Bronchial epithelial cell (primary cell): ENCODE measurements around the gene WDR6. TPM values are rescaled to one million over a fixed set of nuclear protein-coding genes. Genes with fewer than 3 reads are reported as not detected.

Experiments
- DNase-seq: peaks from one replicate; pipeline ENCODE4 v3.0.0-alpha.2; 2010; ENCODE audit warnings: low read depth
- FAIRE-seq: peaks from 2 replicates; lab custom pipeline; 2011; peaks lifted over from hg19 to GRCh38; lab: Jason Lieb, UNC
- H3K27me3 ChIP-seq: 2 replicates; pipeline ENCODE4 v1.5.1; 2011; ENCODE audit warnings: low read length; ENCODE audit not compliant: control insufficient read depth, insufficient read depth
- H3K36me3 ChIP-seq: 2 replicates; pipeline ENCODE4 v1.5.1; 2011; ENCODE audit warnings: low read length; ENCODE audit not compliant: control insufficient read depth, insufficient read depth
- H3K4me3 ChIP-seq: 2 replicates; pipeline ENCODE4 v1.5.1; 2011; ENCODE audit warnings: mild to moderate bottlenecking, low read depth, low read length, control low read depth
- CTCF ChIP-seq: IDR thresholded peaks from 2 replicates; pipeline ENCODE4 v1.5.1; 2011; ENCODE audit warnings: mild to moderate bottlenecking, moderate library complexity, low read length, control low read depth, inconsistent platforms; ENCODE audit not compliant: insufficient read depth, severe bottlenecking
- total RNA-seq: library from RNA; depleted of rRNA; stranded (reverse); fragments of >200 nt; gene quantifications from 2 replicates; pipeline ENCODE4 v1.2.1, GENCODE V29; 2014

The WDR6 gene
- total RNA-seq, 1 donor from 2014 or later = 61.1 TPM

- DNase-seq (no peak), FAIRE-seq (no peak)
- no peak for TF ChIP-seq CTCF
- H3K27me3 ChIP-seq = no peaks in the 10 kb centered on the region
- H3K36me3 ChIP-seq = no peaks in the 10 kb centered on the region
- no peak overlapping the region for H3K4me3 ChIP-seq
These were observed 6.0 kb upstream of the WDR6 start for GRCh38 chr3:49001155-49001554.

- FAIRE-seq (no peak), DNase-seq (no peak)
- Histone ChIP-seq H3K27me3 (no peaks in the 10 kb centered on the region), H3K36me3 (no peaks in the 10 kb centered on the region), H3K4me3 (no peak overlapping the region)
- TF ChIP-seq CTCF = no peak
These were observed 2.6 kb upstream of the WDR6 start for GRCh38 chr3:49004352-49005302.

- no peak for TF ChIP-seq CTCF
- DNase-seq = no peak
- no peak overlapping the region for H3K4me3 ChIP-seq
- FAIRE-seq = no peak
- H3K36me3 ChIP-seq = no peaks in the 10 kb centered on the region
- H3K27me3 ChIP-seq = no peaks in the 10 kb centered on the region
These were observed 1.9 kb upstream of the WDR6 start for GRCh38 chr3:49005303-49005680.

- Histone ChIP-seq H3K27me3 (no peaks in the 10 kb centered on the region), H3K4me3 (peak overlapping the region; percentile 83), H3K36me3 (no peaks in the 10 kb centered on the region)
- FAIRE-seq (no peak), DNase-seq (no peak)
- TF ChIP-seq CTCF = no peak
These were observed 1.2 kb upstream of the WDR6 start for GRCh38 chr3:49005998-49006397.

GRCh38 chr3:49006408-49007067, 653 bp upstream of the WDR6 start:
- TF ChIP-seq CTCF = no peak
- H3K36me3 ChIP-seq = peaks cover under 1% of the 10 kb centered on the region
- no peak for FAIRE-seq
- DNase-seq = no peak
- H3K27me3 ChIP-seq = no peaks in the 10 kb centered on the region
- H3K4me3 ChIP-seq = peak overlapping the region; percentile 83
